SK-N-SH (cell line): ENCODE results near the gene RASGEF1C. TPM values are rescaled to one million over a fixed set of nuclear protein-coding genes. Genes with fewer than 3 reads are reported as not detected.

Experiments used
- CTCF ChIA-PET: fragments of 300-600, 350-600 bp; formaldehyde crosslinking; extraction: SDS; loops from one replicate; lab custom pipeline; 2021; lab: Yijun Ruan, JAX
- POLR2A ChIA-PET: fragments of 350-600 bp; sonication (Branson Sonifier 250); formaldehyde crosslinking; extraction: SDS; loops from one replicate; lab custom pipeline; 2020; ENCODE audit warnings: antibody characterized with exemption, inconsistent platforms; lab: Yijun Ruan, JAX
- DNase-seq: peaks from one replicate; pipeline ENCODE4 v3.0.0; 2012
- H2AFZ ChIP-seq: fragments of 200-600 bp; sonication (generic); 2 replicates; pipeline ENCODE4 v1.8.1; 2016; ENCODE audit warnings: antibody characterized with exemption, mild to moderate bottlenecking, low read depth
- H3F3A ChIP-seq: fragments of 200-600 bp; sonication (generic); replicated peaks from 2 replicates; pipeline ENCODE3; 2016; ENCODE audit warnings: antibody characterized with exemption, mild to moderate bottlenecking; ENCODE audit not compliant: insufficient read depth
- H3K27ac ChIP-seq, 2 experiments: fragments of 200-500 bp in 1 of 2; fragments of 200-600 bp in 1 of 2; sonication (Bioruptor generic) in 1 of 2; sonication (generic), shearing (Covaris generic) in 1 of 2; 2 replicates each; pipeline versions ENCODE4 v1.5.1 to v1.6.1; 2014 to 2016; ENCODE audit warnings: low read depth in 2 of 2, inconsistent platforms in 1 of 2, low read length in 1 of 2, mild to moderate bottlenecking in 1 of 2, mixed read lengths in 1 of 2
- H3K27me3 ChIP-seq: fragments of 200-600 bp; sonication (generic), shearing (Covaris generic); 2 replicates; pipeline ENCODE4 v1.6.1; 2016; ENCODE audit warnings: mixed run types; ENCODE audit not compliant: insufficient read depth
- H3K36me3 ChIP-seq, 2 experiments: fragments of 200-500 bp in 1 of 2; fragments of 200-600 bp in 1 of 2; sonication (Bioruptor generic) in 1 of 2; sonication (generic) in 1 of 2; replicated peaks in 1 of 2; 2 replicates each; pipeline versions ENCODE3 to v1.5.1; 2014 to 2016; ENCODE audit warnings: low read length in 1 of 2, mild to moderate bottlenecking in 1 of 2; ENCODE audit not compliant: insufficient read depth in 2 of 2, control insufficient read depth in 1 of 2
- H3K4me1 ChIP-seq, 2 experiments: fragments of 200-500 bp in 1 of 2; fragments of 200-600 bp in 1 of 2; sonication (Bioruptor generic) in 1 of 2; sonication (generic), shearing (Covaris generic) in 1 of 2; 2 replicates each; pipeline versions ENCODE4 v1.5.1 to v1.6.1; 2014 to 2016; ENCODE audit warnings: low read depth in 1 of 2, low read length in 1 of 2, mixed run types in 1 of 2; ENCODE audit not compliant: insufficient read depth in 2 of 2, control insufficient read depth in 1 of 2
- H3K4me2 ChIP-seq: fragments of 200-600 bp; sonication (generic), shearing (Covaris generic); 2 replicates; pipeline ENCODE4 v1.6.1; 2017; ENCODE audit warnings: mixed run types
- H3K4me3 ChIP-seq, 2 experiments: fragments of 200-500 bp in 1 of 2; fragments of 200-600 bp in 1 of 2; sonication (Bioruptor generic) in 1 of 2; sonication (generic), shearing (Covaris generic) in 1 of 2; 2 replicates each; pipeline versions ENCODE4 v1.5.1 to v1.8.1; 2014 to 2016; ENCODE audit warnings: low read depth in 2 of 2, inconsistent platforms in 1 of 2, low read length in 1 of 2, mild to moderate bottlenecking in 1 of 2, mixed read lengths in 1 of 2, moderate library complexity in 1 of 2
- H3K79me2 ChIP-seq: fragments of 200-600 bp; sonication (generic); 2 replicates; pipeline ENCODE4 v1.8.1; 2017; ENCODE audit warnings: mild to moderate bottlenecking; ENCODE audit not compliant: insufficient read depth
- H3K9ac ChIP-seq: fragments of 200-600 bp; sonication (generic); 2 replicates; pipeline ENCODE4 v1.6.1; 2017; ENCODE audit warnings: mixed run types
- H3K9me2 ChIP-seq: fragments of 200-600 bp; sonication (generic); 2 replicates; pipeline ENCODE4 v1.6.1; 2017; ENCODE audit warnings: mixed run types
- H3K9me3 ChIP-seq: fragments of 200-600 bp; sonication (generic); 2 replicates; pipeline ENCODE4 v1.6.1; 2017; ENCODE audit warnings: mixed run types, mild to moderate bottlenecking, moderate library complexity
- H4K20me1 ChIP-seq: fragments of 200-600 bp; sonication (generic); 2 replicates; pipeline ENCODE4 v1.6.1; 2017; ENCODE audit warnings: mild to moderate bottlenecking, mixed run types; ENCODE audit not compliant: insufficient read depth
- CTCF ChIP-seq: fragments of 200-600 bp; sonication (generic); IDR thresholded peaks from 2 replicates; pipeline ENCODE4 v1.6.1; 2017; ENCODE audit warnings: antibody characterized with exemption, mild to moderate bottlenecking, moderate library complexity
- ELF1 ChIP-seq: IDR thresholded peaks from 2 replicates; pipeline ENCODE4 v1.4.0; 2012
- EP300 ChIP-seq, 2 experiments: IDR thresholded peaks; 2 replicates each; pipeline versions ENCODE4 v1.4.0 to v1.6.1; 2012; ENCODE audit warnings: borderline replicate concordance in 1 of 2, low read depth in 1 of 2, low read length in 1 of 2
- FOXM1 ChIP-seq: IDR thresholded peaks from 2 replicates; pipeline ENCODE4 v1.4.0; 2012; ENCODE audit warnings: low read depth, mild to moderate bottlenecking
- GABPA ChIP-seq: IDR thresholded peaks from 2 replicates; pipeline ENCODE4 v1.4.0; 2012; ENCODE audit warnings: low read depth, mild to moderate bottlenecking
- GATA2 ChIP-seq: sonication (generic); formaldehyde crosslinking; IDR thresholded peaks from 2 replicates; pipeline ENCODE4 v1.5.0; 2020; ENCODE audit warnings: mild to moderate bottlenecking, missing genetic modification reagents
- MEF2A ChIP-seq: IDR thresholded peaks from 2 replicates; pipeline ENCODE4 v1.4.0; 2012; ENCODE audit warnings: low read depth, borderline replicate concordance
- RAD21 ChIP-seq: IDR thresholded peaks from 2 replicates; pipeline ENCODE4 v1.6.1; 2012; ENCODE audit warnings: mild to moderate bottlenecking, low read length
- RCOR1 ChIP-seq: fragments of 150-350 bp; IDR thresholded peaks from 2 replicates; pipeline ENCODE4 v1.6.1; 2017; ENCODE audit warnings: antibody characterized with exemption, low read length
- REST ChIP-seq: IDR thresholded peaks from 2 replicates; pipeline ENCODE4 v1.6.1; 2012; ENCODE audit warnings: mild to moderate bottlenecking, low read depth, low read length, moderate library complexity
- RXRA ChIP-seq: IDR thresholded peaks from 2 replicates; pipeline ENCODE4 v1.4.0; 2012; ENCODE audit warnings: low read depth, mild to moderate bottlenecking, borderline replicate concordance
- SMC3 ChIP-seq: IDR thresholded peaks from 2 replicates; pipeline ENCODE4 v1.6.1; 2012; ENCODE audit warnings: low read depth, low read length, improper control_type of control experiment
- TAF1 ChIP-seq: IDR thresholded peaks from 2 replicates; pipeline ENCODE4 v1.6.1; 2012; ENCODE audit warnings: low read depth, mild to moderate bottlenecking, low read length, moderate library complexity, borderline replicate concordance
- TCF12 ChIP-seq: IDR thresholded peaks from 2 replicates; pipeline ENCODE4 v1.4.0; 2012
- TEAD4 ChIP-seq: IDR thresholded peaks from 2 replicates; pipeline ENCODE4 v1.4.0; 2012; ENCODE audit warnings: mild to moderate bottlenecking, borderline replicate concordance; ENCODE audit not compliant: insufficient read depth
- USF2 ChIP-seq: fragments of 150-350 bp; IDR thresholded peaks from 2 replicates; pipeline ENCODE4 v1.6.1; 2017; ENCODE audit warnings: antibody characterized with exemption, low read length, low read depth, borderline replicate concordance
- WGBS: methylation state at CpG from one replicate; pipeline ENCODE4 v1.1.6; 2017; ENCODE audit warnings: low lambda C conversion rate; 5-methylcytosine and 5-hydroxymethylcytosine counted together
- polyA plus RNA-seq, 3 experiments: library from polyadenylated mRNA; depleted of rRNA; stranded (reverse); fragments of >200 nt; gene quantifications; 2 replicates each; pipeline ENCODE4 v1.2.3, GENCODE V29; 2012
- TF ChIP-seq, protein P1 (sequence below): IDR thresholded peaks from 2 replicates; pipeline ENCODE4 v1.4.0; 2012; ENCODE audit warnings: low read depth
- TF ChIP-seq, protein P2 (sequence below): IDR thresholded peaks from 2 replicates; pipeline ENCODE4 v1.4.0; 2012; ENCODE audit warnings: low read depth, borderline replicate concordance
- TF ChIP-seq, protein P3 (sequence below): IDR thresholded peaks from 2 replicates; pipeline ENCODE4 v1.4.0; 2012; ENCODE audit warnings: low read depth, borderline replicate concordance

The RASGEF1C gene
- polyA plus RNA-seq, 1 of the 3 experiments (the other 2 are of a cell fraction), result not detected

DNA sequence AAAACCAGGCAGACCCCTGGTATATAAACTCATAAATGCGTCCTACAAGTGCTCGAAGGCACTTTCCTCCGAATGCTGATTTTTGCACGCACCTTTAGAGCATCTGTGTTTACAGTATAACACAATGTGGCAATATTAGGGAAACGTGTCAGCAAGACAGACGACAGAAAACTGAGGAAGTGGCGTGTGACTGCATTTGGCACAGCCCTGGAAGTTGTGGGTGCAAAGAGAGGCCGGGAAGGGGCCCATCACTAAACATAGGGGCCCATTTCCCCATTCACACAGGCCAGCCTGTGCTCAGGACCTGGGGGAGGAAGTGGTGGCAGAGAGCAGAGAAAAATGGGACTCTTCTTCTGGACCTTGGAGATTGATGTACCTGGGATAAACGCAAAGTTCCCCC is 48.2 kb downstream of the RASGEF1C start:
- H3K79me2 ChIP-seq, result no peaks in the 10 kb centered on the region
- H2AFZ ChIP-seq, result no peak overlapping the region
- no peak overlapping the region for H3K4me2 ChIP-seq
- H3K9ac ChIP-seq, result no peak overlapping the region
- H3K4me3 ChIP-seq, result no peak overlapping the region
- no peak for DNase-seq
- no peaks in the 10 kb centered on the region for H4K20me1 ChIP-seq
- no peaks in the 10 kb centered on the region for H3F3A ChIP-seq
- CTCF ChIA-PET, result interaction anchor here (1.0 to 2.6 kb wide), 8 partner anchors 17 to 310 kb away, joined by 4 to 52 read pairs (median 11); partner anchors contain the start of gene RASGEF1C
- H3K9me3 ChIP-seq, result no peaks in the 10 kb centered on the region
- no peaks in the 10 kb centered on the region for H3K27me3 ChIP-seq
- H3K36me3 ChIP-seq, result no peaks in the 10 kb centered on the region
- TF ChIP-seq, protein P1, sequence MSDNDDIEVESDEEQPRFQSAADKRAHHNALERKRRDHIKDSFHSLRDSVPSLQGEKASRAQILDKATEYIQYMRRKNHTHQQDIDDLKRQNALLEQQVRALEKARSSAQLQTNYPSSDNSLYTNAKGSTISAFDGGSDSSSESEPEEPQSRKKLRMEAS, result no peak
- no peak for TF ChIP-seq CTCF
- TF ChIP-seq RCOR1, result no peak
- no peak for TF ChIP-seq TEAD4
- TF ChIP-seq MEF2A, result no peak
- TF ChIP-seq, protein P2, sequence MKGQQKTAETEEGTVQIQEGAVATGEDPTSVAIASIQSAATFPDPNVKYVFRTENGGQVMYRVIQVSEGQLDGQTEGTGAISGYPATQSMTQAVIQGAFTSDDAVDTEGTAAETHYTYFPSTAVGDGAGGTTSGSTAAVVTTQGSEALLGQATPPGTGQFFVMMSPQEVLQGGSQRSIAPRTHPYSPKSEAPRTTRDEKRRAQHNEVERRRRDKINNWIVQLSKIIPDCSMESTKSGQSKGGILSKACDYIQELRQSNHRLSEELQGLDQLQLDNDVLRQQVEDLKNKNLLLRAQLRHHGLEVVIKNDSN, result no peak
- no peak for TF ChIP-seq SMC3
- no peak for TF ChIP-seq TAF1
- no peak for TF ChIP-seq TCF12
- no peak for TF ChIP-seq USF2
- TF ChIP-seq GATA2 (CRISPR knock-in tag), result no peak
- TF ChIP-seq, protein P3, sequence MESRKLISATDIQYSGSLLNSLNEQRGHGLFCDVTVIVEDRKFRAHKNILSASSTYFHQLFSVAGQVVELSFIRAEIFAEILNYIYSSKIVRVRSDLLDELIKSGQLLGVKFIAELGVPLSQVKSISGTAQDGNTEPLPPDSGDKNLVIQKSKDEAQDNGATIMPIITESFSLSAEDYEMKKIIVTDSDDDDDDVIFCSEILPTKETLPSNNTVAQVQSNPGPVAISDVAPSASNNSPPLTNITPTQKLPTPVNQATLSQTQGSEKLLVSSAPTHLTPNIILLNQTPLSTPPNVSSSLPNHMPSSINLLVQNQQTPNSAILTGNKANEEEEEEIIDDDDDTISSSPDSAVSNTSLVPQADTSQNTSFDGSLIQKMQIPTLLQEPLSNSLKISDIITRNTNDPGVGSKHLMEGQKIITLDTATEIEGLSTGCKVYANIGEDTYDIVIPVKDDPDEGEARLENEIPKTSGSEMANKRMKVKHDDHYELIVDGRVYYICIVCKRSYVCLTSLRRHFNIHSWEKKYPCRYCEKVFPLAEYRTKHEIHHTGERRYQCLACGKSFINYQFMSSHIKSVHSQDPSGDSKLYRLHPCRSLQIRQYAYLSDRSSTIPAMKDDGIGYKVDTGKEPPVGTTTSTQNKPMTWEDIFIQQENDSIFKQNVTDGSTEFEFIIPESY, result no peak
- no peak for TF ChIP-seq GABPA
- TF ChIP-seq REST, result no peak
- no peak for TF ChIP-seq FOXM1
- no peak for TF ChIP-seq RXRA
- no peak for TF ChIP-seq RAD21
- TF ChIP-seq ELF1, result no peak
- TF ChIP-seq EP300 (IDR thresholded peaks at IDR 0.05; ENCODE audit: borderline replicate concordance in 1 of 2, low read depth in 1 of 2, low read length in 1 of 2), result no peak
- peaks cover 0 to 11% of the 10 kb centered on the region in 2 experiments; a peak in 1 of 4 replicates for H3K4me1 ChIP-seq
- no peak overlapping the region for H3K27ac ChIP-seq
- H3K9me2 ChIP-seq, result no peaks in the 10 kb centered on the region
- 52% methylated on average over 9 of the region's 9 CpGs for WGBS
- POLR2A ChIA-PET, result no interaction called here
